Fibroblast of lung (primary cell): Measurements from ENCODE around the gene DDX28. TPM values are rescaled to one million over a fixed set of nuclear protein-coding genes. Genes with fewer than 3 reads are reported as not detected.
A peak's percentile ranks its signal among the peaks of the same experiment; 100 is the strongest.

Experiments used
- DNase-seq, 2 donors: peaks; one replicate each; pipeline versions ENCODE4 v3.0.0 to v3.0.0-alpha.2; 2010; ENCODE audit warnings: low read depth in 2 of 2
- H2AFZ ChIP-seq: 2 replicates; pipeline ENCODE4 v1.5.1; 2012; ENCODE audit warnings: low read length, control low read depth, inconsistent platforms
- H3K27ac ChIP-seq: 2 replicates; pipeline ENCODE4 v1.5.1; 2011; ENCODE audit warnings: low read length, control low read depth; ENCODE audit not compliant: insufficient read depth
- H3K27me3 ChIP-seq: 2 replicates; pipeline ENCODE4 v1.5.1; 2011; ENCODE audit warnings: mild to moderate bottlenecking, low read length; ENCODE audit not compliant: control insufficient read depth, insufficient read depth
- H3K36me3 ChIP-seq: 2 replicates; pipeline ENCODE4 v1.5.1; 2011; ENCODE audit warnings: low read length; ENCODE audit not compliant: control insufficient read depth, insufficient read depth
- H3K4me1 ChIP-seq: 2 replicates; pipeline ENCODE4 v1.5.1; 2011; ENCODE audit warnings: low read length; ENCODE audit not compliant: control insufficient read depth, insufficient read depth; ENCODE audit errors: extremely low read depth
- H3K4me2 ChIP-seq: 2 replicates; pipeline ENCODE4 v1.5.1; 2011; ENCODE audit warnings: low read length, control low read depth; ENCODE audit not compliant: insufficient read depth; ENCODE audit errors: extremely low read depth
- H3K4me3 ChIP-seq, 4 experiments: fragments of 200-600 bp in 1 of 4; sonication (generic) in 1 of 4; replicated peaks in 1 of 4; 2 replicates each; pipeline ENCODE4 v1.5.1; 2011 to 2016; ENCODE audit warnings: low read length in 4 of 4, low read depth in 3 of 4, mild to moderate bottlenecking in 3 of 4, control low read depth in 2 of 4, inconsistent platforms in 1 of 4, mixed read lengths in 1 of 4; ENCODE audit not compliant: insufficient read depth in 1 of 4; ENCODE audit errors: control extremely low read depth in 1 of 4
- H3K79me2 ChIP-seq: 2 replicates; pipeline ENCODE4 v1.5.1; 2012; ENCODE audit warnings: mild to moderate bottlenecking, low read length, inconsistent platforms; ENCODE audit not compliant: control insufficient read depth, insufficient read depth
- H3K9ac ChIP-seq: 2 replicates; pipeline ENCODE4 v1.5.1; 2011; ENCODE audit warnings: mild to moderate bottlenecking, low read length, control low read depth; ENCODE audit not compliant: insufficient read depth
- H3K9me3 ChIP-seq: 2 replicates; pipeline ENCODE4 v1.5.1; 2012; ENCODE audit warnings: low read depth, low read length; ENCODE audit not compliant: control insufficient read depth, insufficient read depth
- H4K20me1 ChIP-seq: 2 replicates; pipeline ENCODE4 v1.5.1; 2011; ENCODE audit warnings: low read length; ENCODE audit not compliant: control insufficient read depth, insufficient read depth; ENCODE audit errors: extremely low read depth
- CTCF ChIP-seq, 2 donors: IDR thresholded peaks in 1 of 2; conservative IDR thresholded peaks in 1 of 2; 1 replicate in 1 of 2; 2 replicates in 1 of 2; pipeline ENCODE4 v1.5.1; 2011 to 2012; ENCODE audit warnings: low read length in 2 of 2, control low read depth in 1 of 2, inconsistent platforms in 1 of 2, low read depth in 1 of 2, mild to moderate bottlenecking in 1 of 2
- EZH2 ChIP-seq: IDR thresholded peaks from 2 replicates; pipeline ENCODE4 v1.5.1; 2012; ENCODE audit warnings: low read length, control low read depth, mild to moderate bottlenecking; ENCODE audit errors: missing control alignments
- polyA plus RNA-seq, 2 donors: library from polyadenylated mRNA; depleted of rRNA in 1 of 2; stranded (reverse) in 1 of 2; unstranded in 1 of 2; fragments of >200 nt; gene quantifications; 2 replicates each; pipeline ENCODE4 v1.2.1, GENCODE V29; 2011 to 2012; ENCODE audit warnings: missing spikeins in 1 of 2
- total RNA-seq: library from RNA; depleted of rRNA; stranded (reverse); fragments of >200 nt; gene quantifications from 2 replicates; pipeline ENCODE4 v1.2.1, GENCODE V29; 2014

The DDX28 gene
- total and polyA plus RNA-seq, 2 donors (not counting 1 experiment from before 2014, with no cell fraction given) = 5.3 to 10.7 TPM

GRCh38 chr16:68028996-68029395 is 6.0 kb upstream of the DDX28 start:
- Histone ChIP-seq H3K9me3 (no peaks in the 10 kb centered on the region), H3K27me3 (no peaks in the 10 kb centered on the region), H3K27ac (no peak overlapping the region), H3K9ac (no peak overlapping the region), H3K79me2 (peaks cover 2% of the 10 kb centered on the region), H2AFZ (no peak overlapping the region), H4K20me1 (no peaks in the 10 kb centered on the region), H3K36me3 (no peaks in the 10 kb centered on the region), H3K4me3 (no peak overlapping the region), H3K4me1 (peaks cover 2% of the 10 kb centered on the region), H3K4me2 (no peak overlapping the region)
- no peak for DNase-seq
- TF ChIP-seq CTCF (conservative IDR thresholded peaks at IDR 0.05 in 1 of 2, IDR thresholded peaks at IDR 0.05 in 1 of 2; ENCODE audit: low read depth in 1 of 2, low read length in 2 of 2) (no peak), EZH2 (no peak)

- Histone ChIP-seq H3K4me3 (peak overlapping the region; percentile 88 to 98 (median 94)), H3K36me3 (no peaks in the 10 kb centered on the region), H3K9me3 (no peaks in the 10 kb centered on the region), H2AFZ (peak overlapping the region; percentile 97), H3K27me3 (no peaks in the 10 kb centered on the region), H3K4me1 (peaks cover 10% of the 10 kb centered on the region), H3K27ac (peak overlapping the region; percentile 85), H4K20me1 (no peaks in the 10 kb centered on the region), H3K4me2 (peak overlapping the region; percentile 97), H3K79me2 (peaks cover 26% of the 10 kb centered on the region), H3K9ac (peak overlapping the region; percentile 97)
- no peak for DNase-seq
- TF ChIP-seq EZH2 (no peak), CTCF (conservative IDR thresholded peaks at IDR 0.05 in 1 of 2, IDR thresholded peaks at IDR 0.05 in 1 of 2; ENCODE audit: low read depth in 1 of 2, low read length in 2 of 2) (no peak)
Observed at GRCh38 chr16:68022278-68022727, 729 bp downstream of the DDX28 start.

- Histone ChIP-seq H3K4me3 (peak overlapping the region in 2 of 4 experiments; percentile 97 to 98), H3K9me3 (no peaks in the 10 kb centered on the region), H3K9ac (no peak overlapping the region), H3K27me3 (no peaks in the 10 kb centered on the region), H3K79me2 (peaks cover 26% of the 10 kb centered on the region), H3K27ac (no peak overlapping the region), H3K36me3 (no peaks in the 10 kb centered on the region), H4K20me1 (no peaks in the 10 kb centered on the region), H3K4me2 (no peak overlapping the region), H3K4me1 (peaks cover 10% of the 10 kb centered on the region), H2AFZ (no peak overlapping the region)
- DNase-seq = no peak
- no peak for TF ChIP-seq EZH2
- no peak for TF ChIP-seq CTCF (conservative IDR thresholded peaks at IDR 0.05 in 1 of 2, IDR thresholded peaks at IDR 0.05 in 1 of 2; ENCODE audit: low read depth in 1 of 2, low read length in 2 of 2)
Observed at GRCh38 chr16:68021490-68021889, 1.5 kb downstream of the DDX28 start.
